GM12874 (cell line): ENCODE data around the gene LHX4.

Source experiments
- CTCF ChIP-seq: IDR thresholded peaks from 2 replicates; pipeline ENCODE4 v1.5.1; 2011; ENCODE audit warnings: low read depth, mild to moderate bottlenecking, control low read depth, low read length, moderate library complexity; ENCODE audit not compliant: insufficient read depth

The LHX4 gene

GRCh38 chr1:180256341-180257027 is 26.4 kb downstream of the LHX4 start:
- TF ChIP-seq CTCF = no peak

GRCh38 chr1:180257028-180257386 is 26.9 kb downstream of the LHX4 start:
- no peak for TF ChIP-seq CTCF

- no peak for TF ChIP-seq CTCF
These were observed 27.4 kb downstream of the LHX4 start for GRCh38 chr1:180257486-180257885.

- no peak for TF ChIP-seq CTCF
These were observed 28.2 kb downstream of the LHX4 start for GRCh38 chr1:180258290-180258689.

GRCh38 chr1:180258935-180259334 is 28.9 kb downstream of the LHX4 start:
- no peak for TF ChIP-seq CTCF

- no peak for TF ChIP-seq CTCF
These were observed 29.6 kb downstream of the LHX4 start for GRCh38 chr1:180259431-180260338.

GRCh38 chr1:180260541-180260940 is 30.5 kb downstream of the LHX4 start:
- TF ChIP-seq CTCF = no peak
